ENCODE results near the gene RBP5.

The RBP5 gene

GRCh38 chr12:7092986-7093460, 35.7 kb downstream of the RBP5 start:
- peaks cover 0 to 14% (median 4%) of the 10 kb centered on the region in 4 experiments for H3K36me3 ChIP-seq (ENCODE audit: control insufficient read depth in 4 of 4, insufficient read depth in 4 of 4, low read length in 3 of 4)
- no peak overlapping the region for H3K4me3 ChIP-seq (ENCODE audit: control insufficient read depth in 1 of 7, extremely low read depth in 1 of 7, insufficient read depth in 4 of 7, low read depth in 2 of 7, low read length in 6 of 7)
- DNase-seq, result no peak
- ChIA-PET POLR2A (no interaction called here), CTCF (interaction anchor here (0.7 to 8.1 kb wide), 21 partner anchors 9 to 187 kb away, joined by 3 to 55 read pairs (median 4); partner anchors contain the start of genes C12orf57, C1RL and C1S)
- 75% methylated on average over 4 of the region's 8 CpGs for WGBS (ENCODE audit: insufficient coverage)
- peaks cover 0 to 12% (median 5%) of the 10 kb centered on the region in 4 experiments for H3K4me1 ChIP-seq (ENCODE audit: control extremely low read depth in 1 of 4, control insufficient read depth in 4 of 4, insufficient read depth in 4 of 4, low read length in 3 of 4)
- H3K27ac ChIP-seq (ENCODE audit: insufficient read depth in 1 of 2, low read depth in 1 of 2, low read length in 2 of 2, poor library complexity in 1 of 2, severe bottlenecking in 2 of 2), result no peak overlapping the region
- H3K27me3 ChIP-seq (replicated peaks in 2 of 5; ENCODE audit: control insufficient read depth in 4 of 5, insufficient read depth in 5 of 5, low read length in 4 of 5), result no peaks in the 10 kb centered on the region
- no peaks in the 10 kb centered on the region for H3K9me3 ChIP-seq (ENCODE audit: control extremely low read depth in 1 of 5, control insufficient read depth in 4 of 5, insufficient read depth in 2 of 5, low read depth in 1 of 5, low read length in 4 of 5)

- Histone ChIP-seq H3K36me3 (ENCODE audit: control insufficient read depth in 4 of 4, insufficient read depth in 4 of 4, low read length in 3 of 4) (peaks cover 0 to 10% (median 2%) of the 10 kb centered on the region in 4 experiments), H3K4me3 (ENCODE audit: control insufficient read depth in 1 of 7, extremely low read depth in 1 of 7, insufficient read depth in 4 of 7, low read depth in 2 of 7, low read length in 6 of 7) (peak within 1 kb of the TSS; percentile 19 to 89 (median 65)), H3K4me1 (ENCODE audit: control extremely low read depth in 1 of 4, control insufficient read depth in 4 of 4, insufficient read depth in 4 of 4, low read length in 3 of 4) (peaks cover 0 to 12% (median 5%) of the 10 kb centered on the region in 4 experiments), H3K27ac (ENCODE audit: insufficient read depth in 1 of 2, low read depth in 1 of 2, low read length in 2 of 2, poor library complexity in 1 of 2, severe bottlenecking in 2 of 2) (no peak within 1 kb of the TSS), H3K27me3 (replicated peaks in 2 of 5; ENCODE audit: control insufficient read depth in 4 of 5, insufficient read depth in 5 of 5, low read length in 4 of 5) (no peaks in the 10 kb centered on the region), H3K9me3 (ENCODE audit: control extremely low read depth in 1 of 5, control insufficient read depth in 4 of 5, insufficient read depth in 2 of 5, low read depth in 1 of 5, low read length in 4 of 5) (no peaks in the 10 kb centered on the region)
- peak; percentile 61 to 78 (median 68) for DNase-seq
- 24% methylated on average over 6 of the region's 16 CpGs for WGBS (ENCODE audit: insufficient coverage)
- ChIA-PET CTCF (interaction anchor here (0.8 to 8.1 kb wide), 17 partner anchors 10 to 186 kb away, joined by 3 to 55 read pairs (median 4); partner anchors contain the start of genes C12orf57, C1RL and C1S), POLR2A (no interaction called here)
Measured at GRCh38 chr12:7092229-7092985, 36.3 kb downstream of the RBP5 start, which contains the start of gene C1R. Gene C1R, minus strand, starts transcription at chr12:7092445. Its CDS starts 57 bp downstream, at chr12:7092388.

- CTCF ChIA-PET, result interaction anchor here (0.9 to 8.1 kb wide), 19 partner anchors 10 to 219 kb away, joined by 3 to 55 read pairs (median 4); partner anchors contain the start of genes C12orf57, C1RL, LPCAT3 and SPSB2
- no peak overlapping the region for H3K27ac ChIP-seq (ENCODE audit: insufficient read depth in 1 of 2, low read depth in 1 of 2, low read length in 2 of 2, poor library complexity in 1 of 2, severe bottlenecking in 2 of 2)
- 74% methylated on average over 6 of the region's 10 CpGs for WGBS (ENCODE audit: insufficient coverage)
- peak overlapping the region in 4 of 7 experiments; percentile 65 to 89 (median 72) for H3K4me3 ChIP-seq (ENCODE audit: control insufficient read depth in 1 of 7, extremely low read depth in 1 of 7, insufficient read depth in 4 of 7, low read depth in 2 of 7, low read length in 6 of 7)
- H3K4me1 ChIP-seq (ENCODE audit: control extremely low read depth in 1 of 4, control insufficient read depth in 4 of 4, insufficient read depth in 4 of 4, low read length in 3 of 4), result peaks cover 0 to 12% (median 5%) of the 10 kb centered on the region in 4 experiments
- no peaks in the 10 kb centered on the region for H3K27me3 ChIP-seq (replicated peaks in 2 of 5; ENCODE audit: control insufficient read depth in 4 of 5, insufficient read depth in 5 of 5, low read length in 4 of 5)
- H3K9me3 ChIP-seq (ENCODE audit: control extremely low read depth in 1 of 5, control insufficient read depth in 4 of 5, insufficient read depth in 2 of 5, low read depth in 1 of 5, low read length in 4 of 5), result no peaks in the 10 kb centered on the region
- POLR2A ChIA-PET, result no interaction called here
- DNase-seq, result no peak
- H3K36me3 ChIP-seq (ENCODE audit: control insufficient read depth in 4 of 4, insufficient read depth in 4 of 4, low read length in 3 of 4), result peaks cover 0 to 6% (median 2%) of the 10 kb centered on the region in 4 experiments
Measured at GRCh38 chr12:7091660-7092228, 36.9 kb downstream of the RBP5 start.

- Histone ChIP-seq H3K27ac (ENCODE audit: insufficient read depth in 1 of 2, low read depth in 1 of 2, low read length in 2 of 2, poor library complexity in 1 of 2, severe bottlenecking in 2 of 2) (no peak overlapping the region), H3K4me3 (ENCODE audit: control insufficient read depth in 1 of 7, extremely low read depth in 1 of 7, insufficient read depth in 4 of 7, low read depth in 2 of 7, low read length in 6 of 7) (no peak overlapping the region), H3K27me3 (replicated peaks in 2 of 5; ENCODE audit: control insufficient read depth in 4 of 5, insufficient read depth in 5 of 5, low read length in 4 of 5) (no peaks in the 10 kb centered on the region), H3K4me1 (ENCODE audit: control extremely low read depth in 1 of 4, control insufficient read depth in 4 of 4, insufficient read depth in 4 of 4, low read length in 3 of 4) (peaks cover 0 to 12% (median 5%) of the 10 kb centered on the region in 4 experiments), H3K9me3 (ENCODE audit: control extremely low read depth in 1 of 5, control insufficient read depth in 4 of 5, insufficient read depth in 2 of 5, low read depth in 1 of 5, low read length in 4 of 5) (no peaks in the 10 kb centered on the region), H3K36me3 (ENCODE audit: control insufficient read depth in 4 of 4, insufficient read depth in 4 of 4, low read length in 3 of 4) (no peaks in the 10 kb centered on the region)
- DNase-seq, result no peak
- WGBS (ENCODE audit: insufficient coverage), result no CpG with 5 or more reads among the region's 7 CpGs
- CTCF ChIA-PET, result interaction anchor here (0.7 to 8.1 kb wide), 16 partner anchors 11 to 219 kb away, joined by 3 to 55 read pairs (median 3); partner anchors contain the start of genes C1RL, LPCAT3 and SPSB2
- POLR2A ChIA-PET, result no interaction called here
Measured at GRCh38 chr12:7091171-7091570, 37.5 kb downstream of the RBP5 start.

- Histone ChIP-seq H3K27ac (ENCODE audit: insufficient read depth in 1 of 2, low read depth in 1 of 2, low read length in 2 of 2, poor library complexity in 1 of 2, severe bottlenecking in 2 of 2) (no peak overlapping the region), H3K4me1 (ENCODE audit: control extremely low read depth in 1 of 4, control insufficient read depth in 4 of 4, insufficient read depth in 4 of 4, low read length in 3 of 4) (peaks cover 0 to 12% (median 5%) of the 10 kb centered on the region in 4 experiments), H3K36me3 (ENCODE audit: control insufficient read depth in 4 of 4, insufficient read depth in 4 of 4, low read length in 3 of 4) (no peaks in the 10 kb centered on the region), H3K4me3 (ENCODE audit: control insufficient read depth in 1 of 7, extremely low read depth in 1 of 7, insufficient read depth in 4 of 7, low read depth in 2 of 7, low read length in 6 of 7) (no peak overlapping the region), H3K27me3 (replicated peaks in 2 of 5; ENCODE audit: control insufficient read depth in 4 of 5, insufficient read depth in 5 of 5, low read length in 4 of 5) (no peaks in the 10 kb centered on the region), H3K9me3 (ENCODE audit: control extremely low read depth in 1 of 5, control insufficient read depth in 4 of 5, insufficient read depth in 2 of 5, low read depth in 1 of 5, low read length in 4 of 5) (no peaks in the 10 kb centered on the region)
- no peak for DNase-seq
- ChIA-PET CTCF (interaction anchor here (0.7 to 8.1 kb wide), 17 partner anchors 10 to 218 kb away, joined by 3 to 55 read pairs (median 4); partner anchors contain the start of genes C1RL, LPCAT3 and SPSB2), POLR2A (no interaction called here)
- 90% methylated on average over 14 of the region's 16 CpGs for WGBS (ENCODE audit: insufficient coverage)
Measured at GRCh38 chr12:7090222-7090998, 38.3 kb downstream of the RBP5 start.

- POLR2A ChIA-PET, result no interaction called here
Measured at GRCh38 chr12:7089196-7089871, 39.4 kb downstream of the RBP5 start.

More at GRCh38 chr12:7089196-7089871, 39.4 kb downstream of the RBP5 start:
- Histone ChIP-seq H3K27ac (ENCODE audit: insufficient read depth in 1 of 2, low read depth in 1 of 2, low read length in 2 of 2, poor library complexity in 1 of 2, severe bottlenecking in 2 of 2) (no peak overlapping the region), H3K4me3 (ENCODE audit: control insufficient read depth in 1 of 7, extremely low read depth in 1 of 7, insufficient read depth in 4 of 7, low read depth in 2 of 7, low read length in 6 of 7) (no peak overlapping the region), H3K36me3 (ENCODE audit: control insufficient read depth in 4 of 4, insufficient read depth in 4 of 4, low read length in 3 of 4) (peaks cover 0 to 8% (median 0%) of the 10 kb centered on the region in 4 experiments), H3K27me3 (replicated peaks in 2 of 5; ENCODE audit: control insufficient read depth in 4 of 5, insufficient read depth in 5 of 5, low read length in 4 of 5) (no peaks in the 10 kb centered on the region), H3K9me3 (ENCODE audit: control extremely low read depth in 1 of 5, control insufficient read depth in 4 of 5, insufficient read depth in 2 of 5, low read depth in 1 of 5, low read length in 4 of 5) (peaks cover 0 to 2% (median 0%) of the 10 kb centered on the region in 5 experiments), H3K4me1 (ENCODE audit: control extremely low read depth in 1 of 4, control insufficient read depth in 4 of 4, insufficient read depth in 4 of 4, low read length in 3 of 4) (peaks cover 0 to 12% (median 5%) of the 10 kb centered on the region in 4 experiments)
- CTCF ChIA-PET, result interaction anchor here (0.7 to 8.1 kb wide), 10 partner anchors 8 to 144 kb away, joined by 3 to 55 read pairs (median 4); partner anchors contain the start of genes C1RL and LPCAT3
- no peak for DNase-seq
- 98% methylated on average over 9 of the region's 11 CpGs for WGBS (ENCODE audit: insufficient coverage)

All from common myeloid progenitor, CD34-positive (primary cell).